Glutamatergic neuron (in vitro differentiated cells): ENCODE measurements around the gene GOLGA6L9. TPM values are rescaled to one million over a fixed set of nuclear protein-coding genes. Genes with fewer than 3 reads are reported as not detected.
"Not testable (repeated sequence)": the region's sequence is repeated elsewhere in the genome, so short reads cannot be mapped to it uniquely, and the experiment has no call there.

Source experiments
- DNase-seq: peaks from one replicate; pipeline ENCODE4 v3.0.0; 2022
- H3K27ac Mint-ChIP-seq: one replicate; pipeline ENCODE4 v1.8.0; 2020; ENCODE audit warnings: mild to moderate bottlenecking, mixed read lengths, inconsistent platforms; ENCODE audit not compliant: unreplicated experiment
- H3K27me3 Mint-ChIP-seq: one replicate; pipeline ENCODE4 v1.8.0; 2020; ENCODE audit warnings: mild to moderate bottlenecking, moderate library complexity, mixed read lengths, inconsistent platforms; ENCODE audit not compliant: unreplicated experiment
- H3K36me3 Mint-ChIP-seq: one replicate; pipeline ENCODE4 v1.8.0; 2020; ENCODE audit warnings: mild to moderate bottlenecking, mixed read lengths, inconsistent platforms; ENCODE audit not compliant: unreplicated experiment
- H3K4me1 Mint-ChIP-seq: one replicate; pipeline ENCODE4 v1.8.0; 2020; ENCODE audit warnings: mild to moderate bottlenecking, low read depth, mixed read lengths, inconsistent platforms; ENCODE audit not compliant: unreplicated experiment
- H3K4me3 Mint-ChIP-seq: one replicate; pipeline ENCODE4 v1.8.0; 2020; ENCODE audit warnings: mild to moderate bottlenecking, mixed read lengths, inconsistent platforms; ENCODE audit not compliant: unreplicated experiment
- H3K9me3 Mint-ChIP-seq: one replicate; pipeline ENCODE4 v1.8.0; 2020; ENCODE audit warnings: mild to moderate bottlenecking, moderate library complexity, mixed read lengths, inconsistent platforms; ENCODE audit not compliant: unreplicated experiment
- total RNA-seq: library from RNA; stranded (reverse); fragmentation: NEBNext Ultra II Directional; extraction: Animal tissue kit (Norgen Biotek cat#: 25700); gene quantifications from one replicate; pipeline ENCODE4 v1.2.1, GENCODE V29; 2021; ENCODE audit not compliant: unreplicated experiment
- TF ChIP-seq, protein P1 (sequence below): fragments of 200-600 bp; sonication (generic); IDR thresholded peaks from one replicate; pipeline ENCODE4 v1.5.0; 2021; ENCODE audit not compliant: partially characterized antibody, unreplicated experiment

The GOLGA6L9 gene
- total RNA-seq, 1 donor from 2014 or later, result 17.5 TPM

DNA sequence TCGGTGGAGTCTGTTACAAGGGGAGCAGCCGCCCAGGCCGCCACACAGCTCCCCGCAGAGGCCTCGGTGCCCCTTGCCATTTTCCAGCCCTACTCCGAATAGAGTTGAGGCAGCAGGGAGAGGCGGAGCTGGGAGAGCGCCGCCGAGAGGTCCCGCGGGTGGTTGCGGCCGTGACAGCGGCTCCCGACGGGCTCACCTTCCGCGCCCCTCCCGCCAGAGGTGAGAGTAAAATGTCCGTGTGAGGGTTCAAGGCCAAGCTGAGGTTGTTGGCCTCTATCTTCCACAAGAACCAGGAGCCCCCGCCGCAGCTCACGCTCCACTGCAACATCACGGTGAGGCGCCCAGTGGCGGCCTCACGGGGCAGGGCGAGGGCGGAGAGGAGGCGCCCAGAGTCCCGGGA is 15.8 kb downstream of the GOLGA6L9 start:
- H3K27ac Mint-ChIP-seq, H3K4me1 Mint-ChIP-seq, H3K36me3 Mint-ChIP-seq, H3K27me3 Mint-ChIP-seq, H3K9me3 Mint-ChIP-seq, H3K4me3 Mint-ChIP-seq: not testable (repeated sequence)
- TF ChIP-seq, protein P1, sequence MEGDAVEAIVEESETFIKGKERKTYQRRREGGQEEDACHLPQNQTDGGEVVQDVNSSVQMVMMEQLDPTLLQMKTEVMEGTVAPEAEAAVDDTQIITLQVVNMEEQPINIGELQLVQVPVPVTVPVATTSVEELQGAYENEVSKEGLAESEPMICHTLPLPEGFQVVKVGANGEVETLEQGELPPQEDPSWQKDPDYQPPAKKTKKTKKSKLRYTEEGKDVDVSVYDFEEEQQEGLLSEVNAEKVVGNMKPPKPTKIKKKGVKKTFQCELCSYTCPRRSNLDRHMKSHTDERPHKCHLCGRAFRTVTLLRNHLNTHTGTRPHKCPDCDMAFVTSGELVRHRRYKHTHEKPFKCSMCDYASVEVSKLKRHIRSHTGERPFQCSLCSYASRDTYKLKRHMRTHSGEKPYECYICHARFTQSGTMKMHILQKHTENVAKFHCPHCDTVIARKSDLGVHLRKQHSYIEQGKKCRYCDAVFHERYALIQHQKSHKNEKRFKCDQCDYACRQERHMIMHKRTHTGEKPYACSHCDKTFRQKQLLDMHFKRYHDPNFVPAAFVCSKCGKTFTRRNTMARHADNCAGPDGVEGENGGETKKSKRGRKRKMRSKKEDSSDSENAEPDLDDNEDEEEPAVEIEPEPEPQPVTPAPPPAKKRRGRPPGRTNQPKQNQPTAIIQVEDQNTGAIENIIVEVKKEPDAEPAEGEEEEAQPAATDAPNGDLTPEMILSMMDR, result peak; percentile 19
- DNase-seq, result peak; percentile 62

DNA sequence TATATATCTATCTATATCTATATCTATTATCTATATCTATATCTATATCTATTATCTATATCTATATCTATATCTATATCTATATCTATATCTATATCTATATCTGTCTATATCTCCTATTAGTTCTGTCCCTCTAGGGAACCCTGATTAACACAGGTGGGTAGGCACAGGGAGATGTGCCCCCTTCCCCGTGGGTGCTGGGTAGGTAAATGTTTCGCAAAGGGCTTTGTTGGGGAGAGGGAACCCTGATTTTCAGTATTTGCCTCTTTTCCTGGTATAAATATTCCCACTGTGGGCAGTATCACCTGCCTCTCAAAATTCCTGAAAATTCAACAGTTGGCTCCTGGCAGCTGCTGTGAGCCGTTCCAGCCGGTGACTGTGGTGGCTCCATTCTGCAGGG is 27.7 kb downstream of the GOLGA6L9 start:
- not testable (repeated sequence) for H3K27me3 Mint-ChIP-seq, H3K27ac Mint-ChIP-seq, H3K4me3 Mint-ChIP-seq, H3K9me3 Mint-ChIP-seq, H3K36me3 Mint-ChIP-seq, DNase-seq, H3K4me1 Mint-ChIP-seq

DNA sequence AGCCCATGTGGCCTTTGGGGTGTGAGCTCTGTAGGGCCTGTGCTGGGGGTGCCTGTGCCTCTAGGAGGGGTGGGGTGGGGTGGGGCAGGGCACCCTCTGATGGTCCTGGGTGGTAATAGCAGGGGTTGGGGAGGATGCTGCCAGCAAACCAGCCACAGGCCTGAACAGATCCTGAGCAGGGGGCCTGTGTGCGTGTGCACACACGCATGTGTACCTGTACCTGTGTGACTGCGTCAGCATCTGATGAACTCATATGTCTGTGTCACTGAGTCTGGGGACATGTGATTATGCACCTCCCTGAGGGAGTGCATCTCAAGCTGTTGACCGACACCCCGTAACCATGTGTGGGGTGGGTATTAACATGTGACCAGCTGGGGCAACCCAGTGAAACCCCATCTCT is 36.0 kb downstream of the GOLGA6L9 start:
- not testable (repeated sequence) for H3K27me3 Mint-ChIP-seq, H3K9me3 Mint-ChIP-seq, H3K4me3 Mint-ChIP-seq, DNase-seq, H3K27ac Mint-ChIP-seq, H3K36me3 Mint-ChIP-seq, H3K4me1 Mint-ChIP-seq

DNA sequence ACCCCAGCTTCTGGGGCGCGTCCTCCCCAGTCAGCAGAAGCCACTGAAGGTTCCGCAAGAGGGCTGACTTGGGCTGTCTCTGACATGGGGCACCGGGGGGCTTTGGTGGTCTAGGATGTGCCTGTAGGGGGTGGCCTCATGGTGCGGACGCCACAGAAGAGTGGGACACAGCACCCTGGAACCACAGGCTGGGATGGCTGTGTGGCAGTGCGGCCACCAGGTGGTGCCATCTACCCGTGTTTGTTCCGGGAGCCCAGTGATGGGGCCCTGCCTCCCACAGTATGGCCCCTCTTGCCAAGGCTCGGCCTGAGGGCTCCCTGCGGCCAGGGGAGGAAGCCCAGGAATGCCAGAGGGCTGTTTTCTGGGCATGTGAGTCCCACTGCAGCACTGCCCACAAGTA is 38.6 kb downstream of the GOLGA6L9 start:
- not testable (repeated sequence) for H3K4me3 Mint-ChIP-seq, H3K27ac Mint-ChIP-seq, DNase-seq, H3K9me3 Mint-ChIP-seq, H3K36me3 Mint-ChIP-seq, H3K27me3 Mint-ChIP-seq, H3K4me1 Mint-ChIP-seq

DNA sequence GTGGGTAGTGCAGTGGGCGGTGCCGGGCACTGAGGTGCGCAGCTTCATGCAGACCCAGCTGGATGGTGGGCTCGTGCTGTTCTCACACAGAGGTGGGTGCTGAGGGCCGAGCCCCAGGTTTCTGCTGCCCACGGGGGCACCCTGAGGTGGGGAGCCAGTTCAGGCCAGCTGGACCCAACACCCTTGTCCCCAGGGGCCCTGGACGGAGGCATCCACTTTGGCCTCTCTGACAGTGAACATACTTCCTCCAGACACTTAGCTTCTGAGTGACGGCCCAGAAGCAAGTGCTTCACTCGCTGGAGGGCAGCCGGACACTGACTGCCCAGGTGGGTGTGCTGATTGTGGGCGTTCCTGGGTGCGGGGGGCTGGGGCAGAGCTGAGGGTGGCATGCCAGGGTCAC is 39.8 kb downstream of the GOLGA6L9 start:
- H3K4me1 Mint-ChIP-seq, H3K27ac Mint-ChIP-seq, H3K4me3 Mint-ChIP-seq, H3K9me3 Mint-ChIP-seq, H3K36me3 Mint-ChIP-seq, DNase-seq, H3K27me3 Mint-ChIP-seq: not testable (repeated sequence)

DNA sequence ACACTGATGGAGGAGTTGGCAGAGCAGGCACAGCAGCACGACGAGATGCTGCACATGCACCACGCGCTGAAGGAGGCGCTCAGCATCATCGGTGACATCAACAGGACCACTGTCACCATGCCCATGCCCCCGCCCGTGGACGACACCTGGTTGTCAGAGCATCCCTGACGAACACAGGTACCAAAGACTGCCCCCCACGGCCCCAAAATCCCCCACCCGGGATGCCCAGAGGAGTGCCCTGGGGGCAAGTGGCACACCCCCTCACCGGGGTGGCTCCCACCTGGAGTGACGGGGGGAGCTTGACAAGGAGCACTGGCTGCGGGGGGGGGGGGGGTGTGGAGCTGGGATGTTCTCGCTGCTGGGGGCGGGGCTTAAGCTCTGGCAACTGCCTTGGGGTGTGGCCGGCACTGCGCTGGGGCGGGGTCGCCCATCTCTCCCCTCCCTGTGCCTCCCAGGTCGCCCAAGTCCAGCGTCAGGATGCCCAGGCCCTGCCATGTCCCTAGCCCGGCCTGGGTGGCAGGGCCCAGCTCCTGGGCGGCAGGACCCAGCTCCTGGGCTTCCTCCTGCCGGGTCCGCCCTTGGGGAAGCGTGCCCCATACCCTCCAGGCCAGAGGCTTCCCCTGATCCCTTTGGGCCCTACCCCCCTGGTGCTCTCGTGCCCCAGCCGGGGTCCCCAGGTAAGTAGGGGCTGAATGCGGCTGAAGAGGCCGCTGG is 42.8 kb downstream of the GOLGA6L9 start:
- not testable (repeated sequence) for H3K4me3 Mint-ChIP-seq, H3K9me3 Mint-ChIP-seq, H3K4me1 Mint-ChIP-seq, H3K27ac Mint-ChIP-seq, H3K36me3 Mint-ChIP-seq, H3K27me3 Mint-ChIP-seq
- DNase-seq, result peak; percentile 27

DNA sequence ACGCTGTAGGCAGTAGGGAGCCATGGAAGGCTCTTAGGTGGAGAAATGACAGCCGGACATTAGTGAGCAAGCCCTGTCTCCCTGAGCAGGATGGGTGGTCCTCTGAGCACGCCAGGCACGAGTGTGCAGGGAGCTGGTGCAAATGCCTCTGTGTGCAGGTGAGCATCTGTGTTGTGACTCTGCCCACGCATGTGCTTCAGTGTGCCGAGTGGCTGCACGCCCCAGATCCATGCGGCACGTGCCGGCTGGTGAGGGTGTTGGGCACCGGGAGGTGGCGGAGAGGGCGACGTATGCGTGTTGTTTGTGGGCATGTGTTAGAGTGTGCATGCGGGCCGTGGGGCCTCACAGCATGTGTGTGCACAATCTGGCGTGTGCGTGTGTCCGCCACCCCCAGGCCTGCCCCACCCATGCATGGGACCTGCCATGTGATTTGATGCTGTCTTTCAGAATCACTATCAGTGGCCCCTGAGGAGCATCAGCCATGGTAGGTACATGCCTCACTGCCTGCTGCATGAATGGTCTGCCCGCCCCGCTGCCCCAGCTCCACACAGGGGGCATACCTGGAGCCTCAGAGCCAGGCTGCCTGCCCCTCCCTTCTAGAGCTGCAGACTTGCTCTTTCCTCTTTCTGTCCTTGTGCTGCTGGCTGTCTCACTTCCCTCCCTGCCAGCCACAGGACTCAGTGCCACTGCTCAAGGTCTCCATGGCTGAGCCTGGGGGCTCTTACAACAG is 45.1 kb downstream of the GOLGA6L9 start:
- not testable (repeated sequence) for H3K27ac Mint-ChIP-seq, H3K4me1 Mint-ChIP-seq, DNase-seq, H3K36me3 Mint-ChIP-seq, H3K4me3 Mint-ChIP-seq, H3K9me3 Mint-ChIP-seq, H3K27me3 Mint-ChIP-seq

DNA sequence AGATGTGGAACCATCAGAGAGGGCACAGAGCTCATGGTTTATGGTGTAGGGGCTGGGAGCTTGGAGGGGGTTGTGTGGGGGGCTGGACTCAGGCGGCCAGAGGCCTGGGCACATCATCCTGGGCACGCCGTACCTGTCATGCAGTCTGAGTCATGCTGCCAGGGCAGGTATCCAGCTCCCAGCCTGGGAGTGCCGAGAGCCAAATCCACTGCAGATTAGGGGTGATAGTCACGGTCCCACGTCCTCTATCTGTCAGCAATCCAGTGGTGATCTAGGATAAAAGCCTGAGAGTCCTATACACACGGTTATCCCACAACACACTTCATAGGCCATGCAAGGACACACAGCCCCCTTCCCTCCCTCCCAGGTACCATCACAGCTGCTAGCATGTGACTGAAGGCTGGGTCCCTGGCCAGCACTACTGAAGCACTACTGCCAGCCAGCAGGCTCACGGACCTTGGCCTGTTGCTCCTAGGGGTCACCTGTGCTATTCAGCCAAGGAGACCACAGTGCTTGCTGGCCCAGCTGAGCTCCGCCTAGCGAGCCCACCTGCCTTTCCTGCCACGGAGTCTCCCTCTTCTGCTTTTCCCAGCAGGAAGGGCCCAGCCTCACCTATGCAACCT is 45.8 kb downstream of the GOLGA6L9 start:
- not testable (repeated sequence) for H3K9me3 Mint-ChIP-seq, H3K27me3 Mint-ChIP-seq, H3K4me1 Mint-ChIP-seq, H3K36me3 Mint-ChIP-seq, DNase-seq, H3K4me3 Mint-ChIP-seq, H3K27ac Mint-ChIP-seq

DNA sequence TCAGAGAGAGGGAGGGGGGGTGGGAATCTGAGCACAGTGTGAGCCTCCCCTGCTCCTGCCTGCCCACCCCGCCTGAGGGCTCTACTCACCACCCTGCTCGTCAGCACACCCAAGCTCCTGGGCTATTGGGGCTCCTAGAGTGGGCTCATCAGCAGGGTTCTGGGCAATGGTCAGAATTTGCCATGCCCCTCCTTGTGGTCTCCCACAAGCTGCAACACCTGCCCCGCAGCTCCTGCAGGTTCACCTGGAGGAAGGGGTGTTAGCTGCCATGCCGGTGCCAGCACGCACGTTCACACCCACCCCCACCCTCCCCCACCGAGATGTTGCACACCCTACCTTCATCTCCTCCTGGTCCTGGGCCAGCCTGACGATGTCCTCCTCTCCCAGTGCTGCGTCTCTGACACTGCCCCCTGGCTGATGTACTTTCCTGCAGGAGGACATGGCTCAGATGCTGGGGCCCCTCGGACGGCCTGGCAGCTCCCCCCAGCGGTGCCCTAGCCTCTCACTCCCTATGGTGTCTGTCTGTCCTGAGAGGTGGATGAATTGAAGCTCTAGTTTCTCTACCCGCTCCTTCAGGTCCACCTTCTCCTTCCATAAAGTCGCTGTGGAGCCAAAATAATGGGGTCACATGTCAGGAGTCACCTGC is 47.2 kb downstream of the GOLGA6L9 start:
- H3K27me3 Mint-ChIP-seq, H3K36me3 Mint-ChIP-seq, H3K4me3 Mint-ChIP-seq, DNase-seq, H3K27ac Mint-ChIP-seq, H3K9me3 Mint-ChIP-seq, H3K4me1 Mint-ChIP-seq: not testable (repeated sequence)

DNA sequence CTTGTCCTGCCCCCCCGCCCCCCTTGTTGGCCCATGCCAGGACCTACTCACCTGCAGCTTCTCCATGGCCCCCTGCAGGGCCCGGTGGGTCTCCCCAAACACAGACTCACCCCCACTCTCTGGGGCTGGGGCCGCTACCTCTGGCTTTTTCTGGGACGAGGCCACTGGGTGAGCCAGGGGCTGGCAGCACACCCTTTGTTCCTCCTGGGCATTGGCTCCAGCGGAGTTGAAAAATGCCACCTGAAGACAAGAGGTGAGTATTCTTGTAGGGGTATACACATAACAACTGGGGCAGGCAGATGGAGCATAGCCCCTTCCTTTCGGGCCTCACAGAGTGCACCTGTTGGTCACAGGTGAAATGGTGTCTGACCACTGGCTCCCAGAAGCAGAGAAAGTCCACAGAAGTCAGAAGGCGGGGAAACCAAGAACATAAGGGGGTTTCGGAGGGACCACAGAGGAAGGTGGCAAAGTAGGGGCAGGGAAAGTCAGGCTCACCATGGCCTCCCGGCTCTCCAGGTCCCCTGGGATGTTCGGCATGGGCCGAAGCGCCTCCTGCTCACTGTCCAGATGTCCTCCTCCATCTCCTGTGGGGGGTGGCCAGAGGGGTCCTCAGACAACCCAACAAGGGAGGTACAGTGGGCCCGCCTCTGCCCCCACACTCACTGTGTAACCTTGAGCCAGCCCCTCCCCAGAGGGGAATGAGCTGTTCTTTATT is 47.9 kb downstream of the GOLGA6L9 start:
- not testable (repeated sequence) for DNase-seq, H3K4me3 Mint-ChIP-seq, H3K27me3 Mint-ChIP-seq, H3K36me3 Mint-ChIP-seq, H3K9me3 Mint-ChIP-seq, H3K27ac Mint-ChIP-seq, H3K4me1 Mint-ChIP-seq
